K562 (cell line): ENCODE results near the gene SSH3. TPM values are rescaled to one million over a fixed set of nuclear protein-coding genes. Genes with fewer than 3 reads are reported as not detected.

Source experiments
- CGGBP1 ChIP-seq: fragments of 250-450 bp; sonication (Bioruptor Pico); IDR thresholded peaks from 2 replicates; pipeline ENCODE4 v1.9.0; 2021; ENCODE audit warnings: mild to moderate bottlenecking
- ELF1 ChIP-seq: fragments of 200-800 bp; sonication (Bioruptor generic); IDR thresholded peaks from 2 replicates; pipeline ENCODE4 v1.6.1; 2016; ENCODE audit warnings: missing genetic modification characterization, missing compliant biosample characterization
- ETV1 ChIP-seq: fragments of 450-650 bp; conservative IDR thresholded peaks from 2 replicates; pipeline ENCODE4 v1.6.1; 2016; ENCODE audit warnings: missing genetic modification characterization, control low read depth, low read depth, missing compliant biosample characterization
- GTF2F1 ChIP-seq: IDR thresholded peaks from 2 replicates; pipeline ENCODE4 v1.6.1; 2011; ENCODE audit warnings: low read depth, low read length, improper control_type of control experiment
- ID3 ChIP-seq, 2 experiments: fragments of 250-450 bp in 1 of 2; fragments of 450-650 bp in 1 of 2; sonication (Bioruptor Pico) in 1 of 2; IDR thresholded peaks; 2 replicates each; pipeline versions ENCODE4 v1.6.1 to v1.8.0; 2016 to 2021; ENCODE audit warnings: mild to moderate bottlenecking in 2 of 2, moderate library complexity in 2 of 2, missing compliant biosample characterization in 1 of 2, missing genetic modification characterization in 1 of 2
- NCOA4 ChIP-seq: fragments of 450-650 bp; IDR thresholded peaks from 2 replicates; pipeline ENCODE4 v1.6.1; 2018; ENCODE audit warnings: mild to moderate bottlenecking; ENCODE audit not compliant: partially characterized antibody
- NEUROD1 ChIP-seq: fragments of 150-350 bp; IDR thresholded peaks from 2 replicates; pipeline ENCODE4 v1.6.1; 2014; ENCODE audit warnings: borderline replicate concordance, low read length, low read depth; ENCODE audit not compliant: partially characterized antibody
- SMARCB1 ChIP-seq: IDR thresholded peaks from 2 replicates; pipeline ENCODE4 v1.6.1; 2011; ENCODE audit warnings: improper control_type of control experiment, low read depth; ENCODE audit not compliant: insufficient read length
- SRF ChIP-seq, 2 experiments: fragments of 250-450, 450-650 bp in 1 of 2; sonication (Bioruptor Pico) in 1 of 2; sonication (generic) in 1 of 2; formaldehyde crosslinking; IDR thresholded peaks; 2 replicates each; pipeline versions ENCODE4 v1.5.0 to v1.5.1; 2020 to 2022; ENCODE audit warnings: mild to moderate bottlenecking in 1 of 2, missing genetic modification reagents in 1 of 2
- ZBTB1 ChIP-seq: sonication (generic); formaldehyde crosslinking; IDR thresholded peaks from 2 replicates; pipeline ENCODE4 v1.8.1; 2023; ENCODE audit warnings: missing genetic modification reagents, low read depth, mild to moderate bottlenecking, borderline replicate concordance
- ZBTB40 ChIP-seq, 2 experiments: fragments of 450-650 bp in 1 of 2; sonication (generic) in 1 of 2; formaldehyde crosslinking in 1 of 2; IDR thresholded peaks; 2 replicates each; pipeline versions ENCODE4 v1.7.1 to v1.9.0; 2016 to 2022; ENCODE audit warnings: inconsistent platforms in 1 of 2, mild to moderate bottlenecking in 1 of 2, missing genetic modification reagents in 1 of 2
- ZKSCAN3 ChIP-seq: fragments of 250-450 bp; sonication (Bioruptor Pico); IDR thresholded peaks from 2 replicates; pipeline ENCODE4 v1.4.0; 2020
- ZNF24 ChIP-seq: fragments of 450-650 bp; IDR thresholded peaks from 2 replicates; pipeline ENCODE4 v1.6.1; 2016
- ZNF316 ChIP-seq: fragments of 450-650 bp; IDR thresholded peaks from 2 replicates; pipeline ENCODE4 v1.6.1; 2016
- ZNF354B ChIP-seq: fragments of 250-450 bp; sonication (Bioruptor Pico); IDR thresholded peaks from 2 replicates; pipeline ENCODE4 v1.4.0; 2020
- ZNF785 ChIP-seq: fragments of 250-450 bp; sonication (Bioruptor Pico); IDR thresholded peaks from 2 replicates; pipeline ENCODE4 v1.4.0; 2020; ENCODE audit warnings: mild to moderate bottlenecking
- ZZZ3 ChIP-seq: fragments of 450-650 bp; IDR thresholded peaks from 2 replicates; pipeline ENCODE4 v1.6.1; 2016; ENCODE audit warnings: antibody characterized with exemption, mild to moderate bottlenecking, moderate library complexity
- polyA plus RNA-seq, 8 experiments: library from polyadenylated mRNA; depleted of rRNA in 4 of 8; stranded (reverse) in 5 of 8; unstranded in 3 of 8; fragments of >200 nt; fragmentation: Nextera tagmentation in 2 of 8; fragmentation: Illumina TruSeq in 1 of 8; extraction: Ambion mirVana in 2 of 8; extraction: Trizol in 1 of 8; gene quantifications; 2 replicates each; pipeline versions ENCODE4 v1.2.1 to v1.2.3, GENCODE V29; 2011 to 2014; ENCODE audit warnings: inconsistent platforms in 1 of 8, missing spikeins in 1 of 8
- total RNA-seq, 7 experiments: library from RNA; depleted of rRNA in 6 of 7; stranded (reverse); fragments of >200 nt in 6 of 7; fragmentation: Illumina TruSeq in 2 of 7; extraction: Trizol in 2 of 7; gene quantifications; 2 replicates each; pipeline versions ENCODE4 v1.2.1 to v1.2.3, GENCODE V29; 2011 to 2021; ENCODE audit warnings: low replicate concordance in 1 of 7

SSH3 gene
- total and polyA plus RNA-seq, 9 of the 15 experiments (the other 6 are each of a cell fraction or from before 2014, with no cell fraction given), result 0.07 to 1.0 (median 0.24) TPM; not detected in 3

- peak; percentile 67 for TF ChIP-seq ZBTB40 (IDR thresholded peaks at IDR 0.05)
- TF ChIP-seq ZBTB40 (CRISPR knock-in tag; IDR thresholded peaks at IDR 0.05), result no peak
- no peak for TF ChIP-seq NCOA4
- TF ChIP-seq ZBTB1 (CRISPR knock-in tag), result no peak
- peak; percentile 97 for TF ChIP-seq ELF1 (tag)
- TF ChIP-seq SMARCB1, result no peak
- TF ChIP-seq ZKSCAN3 (CRISPR knock-in tag), result no peak
- TF ChIP-seq ZNF316, result peak; percentile 76
- TF ChIP-seq ZNF24, result no peak
- no peak for TF ChIP-seq ID3 (CRISPR knock-in tag; IDR thresholded peaks at IDR 0.05)
- no peak for TF ChIP-seq ID3 (tag; IDR thresholded peaks at IDR 0.05)
- TF ChIP-seq CGGBP1, result no peak
- TF ChIP-seq NEUROD1, result no peak
- TF ChIP-seq ETV1 (tag), result peak; percentile 100
- TF ChIP-seq GTF2F1, result 0 out of 2 replicates have a peak, but pooled peaks have one; percentile 20
- no peak for TF ChIP-seq ZNF785
- TF ChIP-seq ZNF354B, result no peak
- TF ChIP-seq ZZZ3, result no peak
- peak in 1 of 2 experiments; percentile 55; a peak in 1 of 4 replicates for TF ChIP-seq SRF (CRISPR knock-in tag; IDR thresholded peaks at IDR 0.05)
Observed at GRCh38 chr11:67262731-67263675, 40.3 kb upstream of the SSH3 start (continued).
